Measurements from ENCODE around the gene CCBE1.

The CCBE1 gene

DNA sequence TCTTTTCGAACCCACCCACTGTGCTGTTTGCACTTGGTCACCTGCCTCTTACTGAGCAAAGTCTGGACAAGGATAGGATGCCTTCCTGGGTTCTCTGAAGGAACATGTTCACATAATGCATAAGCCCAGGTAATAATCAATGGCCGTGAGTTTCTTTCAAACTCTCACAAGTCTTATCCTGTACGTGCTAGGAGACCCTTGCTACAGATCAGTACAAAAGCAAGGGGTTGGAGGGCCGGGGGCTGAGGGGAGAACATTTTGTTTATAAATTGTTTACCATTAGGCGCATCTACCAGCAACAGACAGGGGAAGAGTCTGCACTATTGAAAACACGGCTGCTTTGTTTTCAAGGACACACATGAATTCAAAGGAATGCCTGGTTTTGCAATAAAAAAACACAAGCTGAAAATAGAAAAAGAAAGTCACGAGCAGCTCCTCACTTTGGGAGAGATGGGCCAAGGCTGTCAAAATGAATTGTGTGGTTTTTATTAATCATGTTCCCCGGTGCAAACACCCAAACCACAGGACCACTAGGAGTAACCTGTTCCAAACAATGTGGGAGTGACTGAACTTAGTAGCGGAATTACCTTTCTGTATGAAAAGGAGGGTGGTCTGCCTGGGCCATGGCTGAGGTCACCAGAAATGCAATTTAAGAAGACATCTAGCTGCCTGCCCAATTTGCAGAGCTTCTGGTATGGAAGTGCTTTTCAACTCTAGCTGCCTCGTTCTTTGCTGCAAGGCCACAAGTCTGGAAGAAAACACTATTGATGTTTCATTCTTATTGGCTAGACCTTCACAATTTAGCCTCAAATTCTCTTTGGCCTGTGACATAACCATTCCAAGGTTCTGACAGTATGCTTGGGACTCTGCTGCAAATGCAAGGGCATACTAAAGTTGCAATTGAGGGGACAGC is 73.5 kb downstream of the CCBE1 start:
- DNase-seq (ENCODE audit: low read depth in 1 of 2, low spot score in 1 of 2): no peak

DNA sequence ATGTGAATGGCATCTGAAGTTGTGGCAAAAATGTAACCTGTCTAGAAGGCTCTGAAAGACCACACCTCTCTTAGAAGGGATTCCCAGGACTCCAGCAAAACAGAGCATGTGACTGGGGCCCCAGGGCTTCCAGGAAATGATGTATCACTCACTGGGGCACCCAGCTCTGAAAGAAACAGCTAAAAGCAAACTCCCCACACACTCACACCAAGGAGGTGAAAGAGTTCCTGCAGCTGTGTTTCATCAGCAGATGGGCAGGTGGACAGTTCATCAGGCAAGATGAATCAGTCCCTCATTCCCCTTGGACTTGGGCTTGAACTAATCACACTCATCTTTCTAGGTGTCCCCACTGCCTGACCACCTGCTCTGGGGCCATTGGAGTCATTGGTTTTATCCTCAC is 76.2 kb downstream of the CCBE1 start:
- DNase-seq (ENCODE audit: low read depth in 1 of 2, low spot score in 1 of 2): no peak

DNA sequence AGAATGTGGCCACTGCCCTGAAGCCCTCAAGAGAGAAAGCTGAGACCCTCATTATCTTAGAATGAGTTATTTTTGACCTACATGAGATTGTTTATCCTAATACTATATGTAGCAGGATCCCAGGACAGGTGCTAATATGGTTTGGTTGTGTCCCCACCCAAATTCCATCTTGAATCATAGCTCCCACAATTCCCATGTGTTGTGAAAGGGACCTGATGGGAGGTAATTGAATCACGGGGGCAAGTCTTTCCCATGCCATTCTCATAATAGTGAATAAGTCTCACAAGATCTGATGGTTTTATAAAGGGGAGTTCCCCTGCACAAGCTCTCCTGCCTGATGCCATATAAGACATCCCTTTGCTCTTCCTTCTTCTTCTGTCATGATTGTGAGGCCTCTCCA is 76.8 kb downstream of the CCBE1 start:
- no peak for DNase-seq (ENCODE audit: low read depth in 1 of 2, low spot score in 1 of 2)

DNA sequence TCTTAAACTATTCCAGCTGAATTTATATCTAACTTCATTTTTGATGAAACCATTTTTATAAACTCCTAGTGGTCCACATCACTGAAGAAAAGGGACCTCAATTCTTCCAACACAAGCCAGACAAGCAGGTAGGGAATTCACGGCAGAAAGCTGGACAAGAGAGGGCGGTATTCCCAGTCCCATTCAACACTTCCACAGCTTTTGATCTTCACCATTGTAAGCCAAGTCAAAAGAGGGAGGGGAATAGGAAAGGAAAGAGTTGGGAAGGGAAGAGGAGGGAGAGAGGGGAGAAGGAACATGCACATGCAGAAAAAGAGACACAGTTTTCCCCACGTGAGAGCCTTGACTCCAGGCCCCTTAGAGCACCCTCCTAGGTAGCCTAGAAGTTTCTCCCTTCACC is 77.4 kb downstream of the CCBE1 start:
- no peak for DNase-seq (ENCODE audit: low read depth in 1 of 2, low spot score in 1 of 2)

DNA sequence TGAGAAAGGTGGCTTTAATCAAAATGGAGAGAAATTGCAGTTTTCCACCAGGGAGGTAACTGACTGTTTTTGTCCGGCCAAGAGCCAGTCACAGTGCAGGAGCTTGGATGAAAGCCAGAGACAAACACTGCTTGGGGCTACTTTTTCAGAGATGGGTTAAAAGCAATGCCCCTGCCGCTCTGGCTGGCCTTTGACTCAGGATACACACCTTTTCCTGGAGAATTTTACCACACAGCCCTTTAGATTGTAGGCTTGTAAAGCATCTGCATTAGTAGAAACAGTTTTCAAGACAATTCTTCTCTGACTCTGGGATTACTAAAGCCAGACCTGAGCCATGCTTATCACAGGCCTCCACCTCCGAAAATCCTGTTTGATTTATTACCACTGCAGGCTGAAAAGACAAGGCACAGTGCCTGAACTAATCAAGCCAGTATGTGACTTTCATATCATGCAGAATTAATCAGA is 79.7 kb downstream of the CCBE1 start:
- no peak for DNase-seq (ENCODE audit: low read depth in 1 of 2, low spot score in 1 of 2)

DNA sequence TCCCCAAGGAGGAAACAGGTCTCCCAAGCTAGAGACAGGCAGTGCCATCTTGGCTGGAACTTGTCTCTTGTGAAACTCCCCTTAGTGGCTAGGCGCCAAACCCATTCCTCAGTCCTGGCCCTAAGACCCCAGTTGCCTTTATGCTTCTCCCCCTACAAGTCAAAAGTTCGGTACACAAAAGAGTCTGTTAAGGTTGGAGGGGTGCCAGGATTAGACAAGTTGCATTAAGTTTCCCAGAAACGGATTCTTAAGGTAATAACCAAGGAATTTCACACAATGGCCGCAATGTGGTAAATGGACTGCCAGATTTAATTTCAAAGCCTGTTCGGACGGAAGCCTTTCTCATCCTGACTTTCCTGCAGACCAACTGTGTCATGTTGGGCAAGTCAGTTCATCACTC is 80.7 kb downstream of the CCBE1 start:
- DNase-seq (ENCODE audit: low read depth in 1 of 2, low spot score in 1 of 2): no peak

DNA sequence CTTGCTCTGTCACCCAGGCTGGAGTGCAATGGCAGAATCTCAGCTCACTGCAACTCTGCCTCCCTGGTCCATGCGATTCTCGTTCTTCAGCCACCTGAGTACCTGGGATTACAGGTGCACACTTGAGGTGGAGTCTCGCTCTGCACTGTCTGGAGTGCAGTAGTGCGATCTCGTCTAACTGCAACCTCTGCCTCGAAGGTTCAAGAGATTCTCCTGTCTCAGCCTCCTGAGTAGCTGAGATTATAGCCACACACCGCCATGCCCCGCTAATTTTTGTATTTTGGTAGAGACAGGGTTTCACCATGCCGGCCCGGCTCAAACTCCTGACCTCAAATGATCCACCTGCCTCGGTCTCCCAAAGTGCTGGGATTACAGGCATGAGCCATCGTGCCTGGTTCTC is 83.3 kb downstream of the CCBE1 start:
- DNase-seq (ENCODE audit: low read depth in 1 of 2, low spot score in 1 of 2): no peak

DNA sequence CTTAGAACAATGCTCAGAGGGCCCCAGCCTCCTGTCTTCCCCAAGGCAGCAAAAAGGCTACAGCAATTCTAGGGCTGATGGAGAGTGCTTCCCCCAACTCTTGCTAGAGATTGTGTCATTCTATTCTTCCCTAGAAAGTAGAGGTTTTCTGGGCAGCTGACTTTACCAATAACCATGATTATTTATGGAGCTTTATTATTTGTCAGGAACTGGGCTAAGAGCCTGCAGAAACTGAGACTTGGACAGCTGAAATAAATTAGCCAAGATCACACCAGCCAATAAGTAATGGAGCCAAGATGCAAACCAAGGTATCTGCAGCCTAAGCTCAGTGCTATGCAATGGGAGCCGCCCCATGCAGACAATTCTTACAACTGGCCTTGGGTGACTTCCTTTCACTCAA is 84.8 kb downstream of the CCBE1 start:
- no peak for DNase-seq (ENCODE audit: low read depth in 1 of 2, low spot score in 1 of 2)

DNA sequence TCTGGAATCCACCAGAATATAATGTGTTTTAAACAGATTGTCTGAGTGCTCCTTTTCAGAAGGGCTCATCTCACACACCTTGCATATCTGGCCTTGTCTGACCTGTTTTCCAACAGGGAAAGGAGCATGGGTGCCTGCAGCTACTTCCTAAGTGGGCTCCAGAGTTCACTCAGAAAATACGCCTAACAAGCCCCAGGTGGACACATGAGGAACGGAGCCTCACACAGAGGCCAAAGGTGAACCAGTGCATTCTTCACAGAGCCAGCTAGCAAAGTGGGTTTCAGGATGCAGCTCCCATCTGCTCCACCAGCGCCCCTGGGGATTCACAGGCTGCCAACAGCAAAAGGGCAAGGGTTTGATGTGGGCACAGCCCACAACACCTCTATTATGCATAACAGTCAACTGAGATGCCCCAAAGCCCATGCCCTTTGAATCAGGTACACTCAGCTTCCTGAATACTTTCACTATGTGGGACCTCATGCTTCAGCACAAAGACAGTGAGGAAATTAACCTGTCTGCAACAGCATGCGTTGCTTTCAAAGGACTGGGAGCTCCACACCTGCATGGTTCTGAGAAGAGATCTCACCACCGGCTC is 86.6 kb downstream of the CCBE1 start:
- DNase-seq (ENCODE audit: low read depth in 1 of 2, low spot score in 1 of 2): no peak

DNA sequence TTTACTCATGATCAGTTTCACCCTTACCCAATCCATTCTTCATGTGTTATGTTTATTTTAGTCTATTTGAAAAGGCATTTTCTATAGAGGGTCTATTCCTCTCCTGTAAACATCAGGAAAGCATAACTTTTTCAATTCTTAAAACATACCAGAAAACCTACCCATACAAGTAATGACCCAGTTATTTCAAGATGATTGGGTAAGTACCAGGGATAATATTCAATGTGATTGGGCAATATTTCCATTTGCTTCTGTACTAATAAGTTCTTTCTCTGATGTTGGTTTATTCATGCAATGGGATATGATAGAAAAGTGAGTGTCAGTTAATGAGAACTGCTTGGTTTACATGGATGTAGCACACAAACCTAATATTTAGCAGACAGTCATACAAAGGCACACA is 87.6 kb downstream of the CCBE1 start:
- DNase-seq (ENCODE audit: low read depth in 1 of 2, low spot score in 1 of 2): no peak

DNA sequence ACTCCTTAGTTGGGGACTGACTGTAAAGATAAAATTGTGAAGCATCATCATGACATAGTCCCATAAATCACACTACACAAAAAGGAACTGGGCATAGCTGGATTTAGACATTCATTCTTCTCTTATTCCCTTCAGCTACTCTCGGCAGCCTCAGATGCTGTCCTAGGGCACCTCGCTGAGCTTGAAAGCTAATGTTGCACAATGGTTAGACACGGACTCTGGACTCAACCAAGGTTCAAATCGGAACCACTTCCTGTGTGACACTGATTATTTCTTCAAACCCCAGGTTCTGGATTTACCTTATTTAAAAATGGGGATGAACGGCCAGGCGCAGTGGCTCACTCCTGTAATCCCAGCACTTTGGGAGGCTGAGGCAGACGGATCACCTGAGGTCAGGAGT is 89.8 kb downstream of the CCBE1 start:
- no peak for DNase-seq (ENCODE audit: low read depth in 1 of 2, low spot score in 1 of 2)

DNA sequence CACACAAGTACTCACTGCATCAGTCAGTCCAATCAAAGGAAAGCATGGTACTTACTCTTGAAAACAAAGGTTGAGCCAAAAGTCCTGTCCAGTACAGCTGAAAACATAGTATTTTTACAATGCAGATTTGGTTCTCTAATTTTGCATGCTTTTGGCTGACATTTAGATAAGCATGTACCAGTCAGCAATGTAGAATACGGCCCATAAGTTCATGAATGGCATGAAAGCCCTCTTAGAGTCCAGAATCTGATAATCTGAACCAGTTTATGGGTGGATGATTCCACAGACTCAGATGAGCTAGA is 90.2 kb downstream of the CCBE1 start:
- DNase-seq (ENCODE audit: low read depth in 1 of 2, low spot score in 1 of 2): no peak

DNA sequence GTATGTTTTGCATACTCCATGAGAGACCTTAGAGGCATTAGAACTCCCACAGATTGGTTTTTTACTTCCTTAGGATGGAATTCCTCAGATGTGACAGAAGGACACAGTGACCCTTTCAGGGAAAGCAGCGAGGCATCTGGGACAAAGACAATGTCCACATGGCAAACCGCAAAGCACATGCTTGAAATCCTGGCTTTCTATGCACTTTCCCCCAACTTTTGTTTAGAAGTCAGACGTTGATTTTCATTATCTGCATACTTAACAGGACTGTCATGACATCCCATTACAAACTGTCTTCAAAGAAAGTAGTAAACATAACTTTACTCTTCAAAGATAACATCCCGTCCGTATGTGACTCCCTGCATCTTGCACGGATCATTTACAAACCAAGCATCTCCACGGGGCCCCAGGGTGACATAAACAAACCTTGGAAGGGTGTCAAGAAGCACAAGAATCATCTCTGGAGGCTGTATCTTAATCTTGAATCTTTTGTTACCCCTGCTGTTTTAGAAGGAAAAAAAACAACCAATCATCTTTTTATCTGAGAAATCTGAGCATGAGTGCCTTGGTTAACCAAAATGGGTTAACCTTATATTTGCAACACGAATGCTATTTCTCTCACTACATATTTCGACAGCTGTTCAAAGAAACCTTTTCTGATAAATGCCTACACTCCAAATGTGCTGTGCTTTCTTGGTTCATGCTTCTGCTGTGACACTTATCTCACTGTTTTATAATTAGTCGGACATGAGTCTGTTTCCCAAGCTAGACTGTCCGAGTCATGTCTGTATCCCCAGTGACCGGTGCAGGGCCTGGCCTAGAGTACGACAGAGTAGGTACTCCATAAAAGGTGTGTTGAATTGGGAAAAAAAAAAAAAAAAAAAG is 90.8 kb downstream of the CCBE1 start:
- no peak for DNase-seq (ENCODE audit: low read depth in 1 of 2, low spot score in 1 of 2)

DNA sequence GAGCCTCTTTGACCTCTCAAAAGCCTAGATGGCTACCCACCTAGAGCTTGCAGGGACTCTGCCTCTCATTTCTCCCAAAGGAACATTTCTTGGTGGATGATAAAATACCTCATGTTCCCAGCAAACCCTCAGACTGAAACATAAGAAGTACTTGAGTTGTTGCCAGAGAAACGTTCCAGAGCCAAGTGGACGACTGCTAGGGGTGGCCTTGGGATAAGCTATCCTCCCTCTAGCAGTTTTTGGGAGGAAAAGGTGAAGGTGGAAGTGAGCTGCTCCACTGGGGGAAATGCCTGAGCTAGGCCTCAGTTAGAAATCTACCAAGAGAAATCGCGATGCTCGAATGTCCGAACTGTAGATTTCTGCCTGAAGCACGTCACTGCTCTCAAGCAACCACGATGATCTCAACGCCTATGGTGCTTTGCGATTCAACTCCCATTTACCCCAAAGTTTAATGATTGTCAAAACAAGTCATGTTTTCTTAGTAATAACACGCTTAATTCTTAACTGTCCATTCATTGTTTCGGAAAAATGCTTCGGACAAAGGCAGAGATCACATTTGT is 91.5 kb downstream of the CCBE1 start:
- DNase-seq (ENCODE audit: low read depth in 1 of 2, low spot score in 1 of 2): no peak

DNA sequence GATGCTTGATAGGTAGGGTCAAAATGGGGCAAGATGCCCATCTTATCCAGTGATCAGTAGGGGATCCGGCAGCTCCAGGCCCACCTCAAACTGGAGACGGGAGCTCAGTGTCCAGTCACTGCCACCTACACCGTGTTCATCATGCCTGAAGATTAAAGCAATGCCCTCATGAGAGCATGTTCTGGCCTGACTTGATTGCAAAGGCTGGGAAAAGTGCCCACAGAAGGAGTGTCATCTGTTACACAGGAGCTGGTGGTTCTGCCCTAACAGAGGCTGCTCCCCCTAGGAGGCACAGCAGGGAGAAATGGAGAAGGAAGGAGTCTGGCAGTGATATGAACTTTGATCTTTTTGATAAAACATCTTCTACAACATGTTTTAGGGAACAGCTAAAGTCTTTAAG is 92.3 kb downstream of the CCBE1 start:
- no peak for DNase-seq (ENCODE audit: low read depth in 1 of 2, low spot score in 1 of 2)

DNA sequence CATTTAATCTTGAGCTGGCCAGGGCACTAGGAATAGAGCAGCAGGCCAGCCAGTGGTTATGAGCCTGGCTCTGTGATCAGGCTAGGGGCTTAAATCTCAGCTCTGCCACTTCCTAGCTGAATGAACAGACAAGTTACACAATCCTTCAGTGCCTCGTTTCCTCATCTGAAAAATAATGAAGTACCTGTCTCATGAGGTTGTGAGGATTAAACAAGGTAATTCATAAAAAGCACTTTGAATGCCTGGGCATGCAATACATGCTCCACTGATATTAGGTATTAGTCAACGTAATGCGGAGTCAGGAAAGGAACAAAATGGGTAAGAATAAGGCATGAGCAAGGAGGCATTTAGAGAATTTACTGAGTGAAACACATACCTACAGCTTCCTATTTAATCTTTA is 100.2 kb downstream of the CCBE1 start:
- DNase-seq (ENCODE audit: low read depth in 1 of 2, low spot score in 1 of 2): no peak

DNA sequence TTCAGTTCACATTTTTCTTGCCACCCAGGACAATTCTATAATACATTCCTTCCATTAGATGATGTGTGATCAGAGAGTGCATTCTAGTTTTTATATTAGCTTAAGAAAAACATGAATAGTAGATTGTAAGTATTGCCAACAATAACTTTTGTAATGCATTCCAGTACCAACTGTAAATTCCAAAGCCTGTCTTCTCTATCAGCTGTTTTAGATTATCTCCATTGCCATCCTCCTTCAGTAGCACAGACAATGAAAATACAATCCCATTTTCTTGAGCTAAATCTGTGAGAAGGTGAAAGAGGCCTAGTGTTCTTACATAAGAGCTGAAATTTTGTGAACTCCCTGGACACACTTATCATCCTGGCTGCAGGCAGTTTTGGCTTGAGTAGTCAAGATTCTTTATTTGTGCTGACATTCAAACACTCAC is 103.9 kb downstream of the CCBE1 start:
- DNase-seq (ENCODE audit: low read depth in 1 of 2, low spot score in 1 of 2): no peak

DNA sequence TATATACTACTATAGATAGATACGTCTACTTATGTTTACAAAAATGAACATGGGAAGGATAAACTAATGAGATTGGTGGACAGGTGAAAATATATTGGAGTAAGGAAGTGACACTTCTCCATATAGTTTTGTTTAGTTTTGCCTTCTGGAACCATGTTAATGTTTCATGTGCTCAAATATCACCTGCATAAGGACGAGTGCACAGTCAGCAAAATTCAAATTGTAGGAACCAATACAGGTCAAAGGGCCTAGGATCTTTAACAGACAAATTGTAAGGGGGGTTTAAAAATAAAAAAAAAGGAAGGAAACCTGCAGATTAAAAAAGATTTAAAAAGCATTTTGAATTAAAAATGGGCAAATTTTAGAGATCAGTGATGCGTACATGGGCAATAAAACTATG is 104.6 kb downstream of the CCBE1 start:
- DNase-seq (ENCODE audit: low read depth in 1 of 2, low spot score in 1 of 2): no peak

DNA sequence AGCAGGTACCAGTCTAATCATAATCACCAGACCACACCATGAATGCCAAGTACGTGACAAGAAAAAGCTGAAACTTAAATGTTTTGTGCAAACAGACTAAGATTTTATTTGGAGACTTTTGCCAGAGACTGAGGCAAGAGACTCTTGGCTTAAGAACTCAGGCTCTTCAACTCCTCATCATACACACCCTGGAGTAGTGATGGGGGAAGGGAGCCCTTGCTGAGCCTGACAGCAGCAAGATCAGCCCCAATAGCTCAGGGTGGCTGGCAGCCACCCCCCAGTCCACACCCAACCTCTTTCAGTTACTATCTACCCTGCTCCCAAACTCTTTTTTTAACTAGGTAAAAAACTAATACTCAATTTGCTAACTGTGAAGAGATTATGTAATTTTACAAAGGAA is 114.8 kb downstream of the CCBE1 start:
- no peak for DNase-seq (ENCODE audit: low read depth in 1 of 2, low spot score in 1 of 2)

DNA sequence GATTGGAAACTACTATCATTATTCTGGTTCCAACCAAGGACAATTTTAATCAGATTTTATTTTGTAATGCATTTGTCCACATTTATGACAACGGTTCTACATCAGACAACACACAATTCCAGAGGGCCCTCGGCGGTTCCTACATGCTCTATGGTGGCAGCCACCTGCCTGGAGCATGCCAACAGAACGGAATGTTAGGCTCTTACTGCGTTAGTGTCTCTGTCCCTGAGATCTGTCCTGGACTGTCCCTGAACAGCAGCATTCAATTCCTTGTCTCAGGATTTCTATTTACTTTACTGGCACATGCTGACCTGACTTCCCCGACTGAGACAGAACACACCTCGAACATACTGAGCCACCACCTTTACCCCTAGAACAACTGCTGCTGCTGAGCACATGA is 117.7 kb downstream of the CCBE1 start:
- DNase-seq (ENCODE audit: low read depth in 1 of 2, low spot score in 1 of 2): no peak

DNA sequence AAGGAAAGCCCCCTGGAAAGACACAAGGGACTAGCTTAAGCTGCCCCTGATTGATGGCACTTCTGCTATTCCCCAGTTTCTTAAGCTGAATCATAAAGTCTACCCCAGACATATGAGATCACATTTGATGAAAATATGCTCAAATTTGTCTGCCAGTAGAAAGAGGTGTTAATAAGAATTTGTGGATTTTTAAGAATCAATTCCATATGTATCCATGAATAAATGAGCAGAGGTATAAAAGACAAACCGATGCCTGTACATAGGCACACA is 119.9 kb downstream of the CCBE1 start:
- no peak for DNase-seq (ENCODE audit: low read depth in 1 of 2, low spot score in 1 of 2)

Measured in stimulated activated CD4-positive, alpha-beta T cell treated with anti-CD3 and anti-CD28 coated beads, Interleukin-15, amount 100 ng/mL, for 1 hour (primary cell).